A549 (cell line): ENCODE measurements around the gene PRKAG2. TPM values are rescaled to one million over a fixed set of nuclear protein-coding genes. Genes with fewer than 3 reads are reported as not detected.

Experiments used
- ATAC-seq, 2 experiments: fragments of 200-7000 bp in 1 of 2; fragments of >200 bp in 1 of 2; cut with Nextera tagmentation in 1 of 2; cut with Tn5 transposase in 1 of 2; 3 replicates each; pipeline versions ENCODE4 v1.8.0 to v1.9.1; 2018 to 2020; ENCODE audit warnings: mild to moderate bottlenecking in 1 of 2, moderate library complexity in 1 of 2
- CTCF ChIA-PET: fragments of 300-600 bp; sonication (Branson Sonifier 250); formaldehyde crosslinking; extraction: SDS; loops from one replicate; lab custom pipeline; 2021; ENCODE audit warnings: antibody characterized with exemption, inconsistent platforms; lab: Yijun Ruan, JAX
- POLR2A ChIA-PET: fragments of 350-600 bp; formaldehyde crosslinking; extraction: SDS; loops from one replicate; lab custom pipeline; 2021; ENCODE audit warnings: antibody characterized with exemption, inconsistent platforms; lab: Yijun Ruan, JAX
- DNase-seq, 2 experiments: peaks; one replicate each; pipeline versions ENCODE4 v3.0.0 to v3.0.0-alpha.2; 2011 to 2016; ENCODE audit warnings: low read depth in 1 of 2, low spot score in 1 of 2
- FAIRE-seq: peaks from 2 replicates; lab custom pipeline; 2011; peaks lifted over from hg19 to GRCh38; lab: Jason Lieb, UNC
- H3K27ac ChIP-seq, 2 experiments: fragments of >200 bp; sonication (Bioruptor Twin); formaldehyde crosslinking; 3 replicates each; pipeline ENCODE4 v1.5.1; 2016 to 2017
- H3K4me1 ChIP-seq: fragments of >200 bp; sonication (Bioruptor Twin); formaldehyde crosslinking; 3 replicates; pipeline ENCODE4 v1.6.1; 2016
- H3K4me2 ChIP-seq: fragments of >200 bp; sonication (Bioruptor Twin); formaldehyde crosslinking; 3 replicates; pipeline ENCODE4 v1.6.1; 2016
- H3K4me3 ChIP-seq: fragments of >200 bp; sonication (Bioruptor Twin); formaldehyde crosslinking; 3 replicates; pipeline ENCODE4 v1.5.1; 2016
- H3K9me3 ChIP-seq: fragments of >200 bp; sonication (Bioruptor Twin); formaldehyde crosslinking; 3 replicates; pipeline ENCODE4 v1.6.1; 2016
- CBX8 ChIP-seq: fragments of 200-600 bp; sonication (generic); IDR thresholded peaks from 2 replicates; pipeline ENCODE4 v1.6.1; 2016
- CEBPB ChIP-seq, 2 experiments: fragments of >200 bp in 1 of 2; sonication (Bioruptor Twin) in 1 of 2; formaldehyde crosslinking in 1 of 2; IDR thresholded peaks; 2 replicates each; pipeline ENCODE4 v1.6.1; 2012 to 2016
- CHD2 ChIP-seq: fragments of 150-350 bp; IDR thresholded peaks from 2 replicates; pipeline ENCODE4 v1.6.1; 2014; ENCODE audit warnings: low read length; ENCODE audit not compliant: partially characterized antibody
- CHD4 ChIP-seq: fragments of 200-600 bp; sonication (generic); IDR thresholded peaks from 2 replicates; pipeline ENCODE4 v1.6.1; 2016; ENCODE audit warnings: antibody characterized with exemption, mild to moderate bottlenecking, borderline replicate concordance
- EP300 ChIP-seq, 2 experiments: fragments of >200 bp; sonication (Bioruptor Twin); formaldehyde crosslinking; IDR thresholded peaks; 2 replicates in 1 of 2; 3 replicates in 1 of 2; pipeline ENCODE4 v1.6.1; 2016 to 2017
- ESRRA ChIP-seq: fragments of 150-350 bp; IDR thresholded peaks from 2 replicates; pipeline ENCODE4 v1.6.1; 2014; ENCODE audit warnings: mild to moderate bottlenecking, low read length, borderline replicate concordance
- HOXA7 ChIP-seq: fragments of 250-450 bp; sonication (Bioruptor Pico); IDR thresholded peaks from 2 replicates; pipeline ENCODE4 v1.5.0; 2020; ENCODE audit warnings: mild to moderate bottlenecking, moderate library complexity
- MYC ChIP-seq: IDR thresholded peaks from 2 replicates; pipeline ENCODE4 v1.6.1; 2012; ENCODE audit warnings: mild to moderate bottlenecking, inconsistent platforms, low read length, improper control_type of control experiment, borderline replicate concordance
- NFE2L2 ChIP-seq: fragments of 150-350 bp; conservative IDR thresholded peaks from 2 replicates; pipeline ENCODE4 v1.6.1; 2014; ENCODE audit warnings: low read length
- POLR2AphosphoS2 ChIP-seq: conservative IDR thresholded peaks from 2 replicates; pipeline ENCODE4 v1.6.1; 2012; ENCODE audit warnings: low read length, improper control_type of control experiment, inconsistent platforms
- RARB ChIP-seq: fragments of 250-450 bp; sonication (Bioruptor Pico); IDR thresholded peaks from 2 replicates; pipeline ENCODE4 v1.8.0; 2021; ENCODE audit warnings: mild to moderate bottlenecking, moderate library complexity
- RCOR1 ChIP-seq: fragments of 150-350 bp; IDR thresholded peaks from 2 replicates; pipeline ENCODE4 v1.6.1; 2014; ENCODE audit warnings: antibody characterized with exemption, low read length, low read depth
- RFX5 ChIP-seq: fragments of 450-650 bp; IDR thresholded peaks from 2 replicates; pipeline ENCODE4 v1.7.1; 2014; ENCODE audit warnings: antibody characterized with exemption, mild to moderate bottlenecking, moderate library complexity
- SREBF2 ChIP-seq: fragments of 450-650 bp; IDR thresholded peaks from 2 replicates; pipeline ENCODE4 v1.6.1; 2014; ENCODE audit warnings: mild to moderate bottlenecking, moderate library complexity
- TFCP2L1 ChIP-seq: fragments of 250-450 bp; sonication (Bioruptor Pico); IDR thresholded peaks from 2 replicates; pipeline ENCODE4 v1.5.0; 2021; ENCODE audit warnings: mild to moderate bottlenecking
- ZNF302 ChIP-seq: fragments of 250-450 bp; sonication (Bioruptor Pico); IDR thresholded peaks from 2 replicates; pipeline ENCODE4 v1.9.0; 2021; ENCODE audit warnings: inconsistent platforms, mild to moderate bottlenecking, moderate library complexity
- WGBS: methylation state at CpG from one replicate; pipeline ENCODE4 v1.1.6; 2017; ENCODE audit errors: missing lambda C conversion rate; 5-methylcytosine and 5-hydroxymethylcytosine counted together
- polyA plus RNA-seq, 4 experiments: library from polyadenylated mRNA; depleted of rRNA in 3 of 4; stranded (reverse); fragments of >200 nt; fragmentation: RNase III in 1 of 4; extraction: RNeasy Plus Mini Kit Qiagen cat#74134 plus additional on column Dnase treatment in 1 of 4; gene quantifications; 2 replicates in 3 of 4; 3 replicates in 1 of 4; pipeline ENCODE4 v1.2.3, GENCODE V29; 2011 to 2017
- TF ChIP-seq, protein P1 (sequence below): fragments of >200 bp; sonication (Bioruptor Twin); formaldehyde crosslinking; IDR thresholded peaks from 3 replicates; pipeline ENCODE4 v1.6.1; 2016
- TF ChIP-seq, protein P2 (sequence below): fragments of 450-650 bp; IDR thresholded peaks from 2 replicates; pipeline ENCODE4 v1.6.1; 2014; ENCODE audit warnings: antibody characterized with exemption
- TF ChIP-seq, protein P3 (sequence below): fragments of >200 bp; sonication (Bioruptor Twin); formaldehyde crosslinking; IDR thresholded peaks from 2 replicates; pipeline ENCODE4 v1.6.1; 2016
- TF ChIP-seq, protein P4 (sequence below): fragments of 150-350 bp; IDR thresholded peaks from 2 replicates; pipeline ENCODE4 v1.6.1; 2014; ENCODE audit warnings: low read depth, mild to moderate bottlenecking, low read length

The PRKAG2 gene
- polyA plus RNA-seq, 2 of the 4 experiments (the other 2 are of a cell fraction): 26.5 to 31.7 TPM

DNA sequence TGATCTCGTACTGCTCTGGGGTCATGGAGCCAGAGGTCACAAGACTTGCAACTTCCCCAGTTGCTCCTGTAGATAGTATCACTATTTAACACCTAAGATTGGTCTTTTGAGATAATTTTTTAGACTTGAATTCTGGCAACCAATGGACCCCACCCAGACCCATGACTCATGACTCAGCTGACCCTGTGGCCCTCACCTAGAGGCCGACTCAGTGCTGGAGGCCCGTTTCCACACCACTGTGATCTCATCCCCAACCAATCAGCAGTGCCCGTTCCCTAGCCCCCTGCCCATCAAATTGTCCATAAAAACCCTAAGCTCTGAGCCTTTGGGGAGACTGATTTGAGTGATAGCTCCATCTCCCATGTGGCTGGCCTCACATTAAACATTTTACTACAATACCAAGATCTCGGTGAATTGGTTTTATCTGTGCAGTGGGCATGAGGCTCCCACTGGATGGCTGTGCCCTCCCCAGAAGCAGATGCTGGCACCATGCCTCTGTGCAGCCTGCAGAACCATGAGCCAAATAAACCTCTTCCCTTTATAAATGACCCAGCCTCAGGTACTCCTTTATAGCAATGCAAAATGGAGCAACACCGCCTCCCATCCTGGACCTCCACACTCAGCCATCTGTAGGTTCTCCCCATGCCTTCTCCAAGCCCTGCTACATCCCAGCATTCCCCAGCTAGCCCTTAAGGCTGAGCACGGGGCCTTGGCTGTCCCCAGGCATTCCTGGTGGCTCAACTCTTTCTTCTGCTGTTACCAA lies 98.8 kb downstream of the PRKAG2 start:
- POLR2A ChIA-PET: no interaction called here
- WGBS: 52% methylated on average over 7 of the region's 7 CpGs
- ATAC-seq: no peak
- H3K27ac ChIP-seq: no peak overlapping the region
- no peak overlapping the region for H3K4me2 ChIP-seq
- no peak for DNase-seq
- no peak for TF ChIP-seq CEBPB (IDR thresholded peaks at IDR 0.05)
- no peak for TF ChIP-seq POLR2AphosphoS2
- TF ChIP-seq, protein P1, sequence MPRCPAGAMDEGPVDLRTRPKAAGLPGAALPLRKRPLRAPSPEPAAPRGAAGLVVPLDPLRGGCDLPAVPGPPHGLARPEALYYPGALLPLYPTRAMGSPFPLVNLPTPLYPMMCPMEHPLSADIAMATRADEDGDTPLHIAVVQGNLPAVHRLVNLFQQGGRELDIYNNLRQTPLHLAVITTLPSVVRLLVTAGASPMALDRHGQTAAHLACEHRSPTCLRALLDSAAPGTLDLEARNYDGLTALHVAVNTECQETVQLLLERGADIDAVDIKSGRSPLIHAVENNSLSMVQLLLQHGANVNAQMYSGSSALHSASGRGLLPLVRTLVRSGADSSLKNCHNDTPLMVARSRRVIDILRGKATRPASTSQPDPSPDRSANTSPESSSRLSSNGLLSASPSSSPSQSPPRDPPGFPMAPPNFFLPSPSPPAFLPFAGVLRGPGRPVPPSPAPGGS: no peak
- TF ChIP-seq CHD4: no peak
- no peak for TF ChIP-seq SREBF2
- no peak for TF ChIP-seq ESRRA
- TF ChIP-seq EP300 (IDR thresholded peaks at IDR 0.05): no peak
- TF ChIP-seq, protein P2, sequence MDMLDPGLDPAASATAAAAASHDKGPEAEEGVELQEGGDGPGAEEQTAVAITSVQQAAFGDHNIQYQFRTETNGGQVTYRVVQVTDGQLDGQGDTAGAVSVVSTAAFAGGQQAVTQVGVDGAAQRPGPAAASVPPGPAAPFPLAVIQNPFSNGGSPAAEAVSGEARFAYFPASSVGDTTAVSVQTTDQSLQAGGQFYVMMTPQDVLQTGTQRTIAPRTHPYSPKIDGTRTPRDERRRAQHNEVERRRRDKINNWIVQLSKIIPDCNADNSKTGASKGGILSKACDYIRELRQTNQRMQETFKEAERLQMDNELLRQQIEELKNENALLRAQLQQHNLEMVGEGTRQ: no peak
- TF ChIP-seq TFCP2L1 (CRISPR knock-in tag): no peak
- TF ChIP-seq HOXA7 (CRISPR knock-in tag): no peak
- TF ChIP-seq, all 56 proteins: peak for 0
- CTCF ChIA-PET: interaction anchor here (0.9 to 2.7 kb wide), 9 partner anchors 8 to 154 kb away, joined by 3 to 10 read pairs (median 4); no protein-coding TSS in a partner anchor
- Histone ChIP-seq H3K9me3 (peaks cover 12% of the 10 kb centered on the region; the same call in 1 of the 3 replicates), H3K4me3 (no peak overlapping the region), H3K4me1 (no peaks in the 10 kb centered on the region)
- no peak for FAIRE-seq

DNA sequence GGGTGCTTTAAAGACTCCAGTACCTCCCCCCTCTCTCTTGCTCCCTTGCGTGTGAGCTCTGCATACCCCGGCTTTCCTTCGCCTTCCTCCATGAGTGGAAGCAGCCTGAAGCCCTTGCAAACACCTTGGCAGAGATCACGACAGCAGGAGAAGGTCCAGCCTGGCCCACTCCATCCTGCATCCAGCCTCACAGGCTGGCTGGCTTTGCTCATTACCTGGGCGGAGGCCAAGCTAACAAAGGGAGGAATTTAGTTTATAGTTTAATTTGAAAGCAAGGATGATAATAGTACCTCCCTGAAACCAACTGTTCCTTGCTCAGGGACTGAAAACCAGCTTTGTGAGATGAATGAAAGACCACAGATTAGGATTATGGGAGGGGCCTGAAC lies 99.4 kb downstream of the PRKAG2 start:
- WGBS: 94% methylated on average over 5 of the region's 5 CpGs
- no peaks in the 10 kb centered on the region for H3K4me1 ChIP-seq
- ChIA-PET CTCF (interaction anchor here (0.5 to 2.7 kb wide), 8 partner anchors 13 to 208 kb away, joined by 3 to 10 read pairs (median 4); no protein-coding TSS in a partner anchor), POLR2A (no interaction called here)
- H3K27ac ChIP-seq: no peak overlapping the region
- H3K4me3 ChIP-seq: no peak overlapping the region
- H3K4me2 ChIP-seq: no peak overlapping the region
- ATAC-seq (no peak), FAIRE-seq (no peak), DNase-seq (no peak)
- H3K9me3 ChIP-seq: peaks cover 12% of the 10 kb centered on the region; the same call in 1 of the 3 replicates
- no peak for TF ChIP-seq RARB (CRISPR knock-in tag)
- TF ChIP-seq, protein P3, sequence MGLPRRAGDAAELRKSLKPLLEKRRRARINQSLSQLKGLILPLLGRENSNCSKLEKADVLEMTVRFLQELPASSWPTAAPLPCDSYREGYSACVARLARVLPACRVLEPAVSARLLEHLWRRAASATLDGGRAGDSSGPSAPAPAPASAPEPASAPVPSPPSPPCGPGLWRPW: no peak
- no peak for TF ChIP-seq ESRRA
- TF ChIP-seq, protein P4, sequence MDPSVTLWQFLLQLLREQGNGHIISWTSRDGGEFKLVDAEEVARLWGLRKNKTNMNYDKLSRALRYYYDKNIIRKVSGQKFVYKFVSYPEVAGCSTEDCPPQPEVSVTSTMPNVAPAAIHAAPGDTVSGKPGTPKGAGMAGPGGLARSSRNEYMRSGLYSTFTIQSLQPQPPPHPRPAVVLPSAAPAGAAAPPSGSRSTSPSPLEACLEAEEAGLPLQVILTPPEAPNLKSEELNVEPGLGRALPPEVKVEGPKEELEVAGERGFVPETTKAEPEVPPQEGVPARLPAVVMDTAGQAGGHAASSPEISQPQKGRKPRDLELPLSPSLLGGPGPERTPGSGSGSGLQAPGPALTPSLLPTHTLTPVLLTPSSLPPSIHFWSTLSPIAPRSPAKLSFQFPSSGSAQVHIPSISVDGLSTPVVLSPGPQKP: no peak
- no peak for TF ChIP-seq CEBPB (IDR thresholded peaks at IDR 0.05)
- TF ChIP-seq, protein P1: no peak
- no peak for TF ChIP-seq RCOR1
- no peak for TF ChIP-seq NFE2L2
- no peak for TF ChIP-seq CHD2
- TF ChIP-seq MYC: no peak
- TF ChIP-seq RFX5: no peak
- no peak for TF ChIP-seq ZNF302 (CRISPR knock-in tag)
- no peak for TF ChIP-seq CBX8
